Fibroblast of gingiva (primary cell): ENCODE measurements around the gene LMBRD1.
"Not testable (repeated sequence)": the region's sequence is repeated elsewhere in the genome, so short reads cannot be mapped to it uniquely, and the experiment has no call there.

ENCODE experiments used
- DNase-seq: peaks from one replicate; pipeline ENCODE4 v3.0.0-alpha.2; 2011; ENCODE audit warnings: low read depth

The LMBRD1 gene

DNA sequence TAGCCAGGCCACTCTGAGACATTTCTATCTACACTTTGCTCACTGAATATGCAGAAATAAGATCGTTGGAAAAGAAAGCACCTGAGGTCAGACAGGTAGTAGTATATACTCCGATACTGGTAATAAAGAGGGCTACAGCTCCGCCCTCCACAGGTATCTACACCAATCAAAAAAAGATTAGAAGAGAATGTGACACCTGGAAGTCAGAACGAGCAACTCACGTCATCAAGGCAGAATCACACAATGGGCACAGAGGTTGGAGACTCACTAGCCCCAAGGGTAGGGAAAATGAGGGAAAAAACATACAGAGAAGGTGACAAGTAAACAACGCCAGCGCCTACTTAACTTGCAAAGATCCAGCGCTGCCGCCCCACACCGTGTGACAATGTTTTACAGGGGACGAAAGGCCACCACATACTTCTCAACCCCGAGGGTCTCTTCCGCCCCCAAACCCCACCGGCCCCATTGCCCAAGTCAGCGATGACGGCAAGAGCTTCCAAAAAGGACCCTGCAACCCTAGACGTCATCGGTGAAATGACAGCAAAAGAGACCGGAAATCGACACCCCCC lies 653 bp downstream of the LMBRD1 start:
- peak; percentile 22 for DNase-seq

GRCh38 chr6:69795469-69796072 lies 1.2 kb downstream of the LMBRD1 start:
- no peak for DNase-seq

DNA sequence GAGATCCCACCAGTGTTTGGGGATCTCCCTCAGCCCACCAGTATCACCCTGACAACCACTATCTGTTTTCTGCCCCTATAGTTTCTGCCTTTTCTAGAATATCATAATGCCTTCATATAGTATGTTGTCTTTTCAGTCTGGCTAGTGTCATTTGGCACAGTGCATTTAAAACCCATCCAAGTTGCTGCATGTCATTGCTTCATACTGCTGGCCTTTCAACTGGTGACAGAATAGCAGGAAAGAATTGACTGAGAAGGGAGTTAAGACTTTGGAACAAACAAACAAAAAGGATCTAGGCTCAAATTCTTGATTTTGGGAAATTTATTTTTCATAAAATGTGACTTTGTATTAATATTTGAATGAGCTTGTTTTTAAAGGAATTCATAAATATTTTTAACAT lies 4.5 kb downstream of the LMBRD1 start:
- DNase-seq: peak; percentile 31

DNA sequence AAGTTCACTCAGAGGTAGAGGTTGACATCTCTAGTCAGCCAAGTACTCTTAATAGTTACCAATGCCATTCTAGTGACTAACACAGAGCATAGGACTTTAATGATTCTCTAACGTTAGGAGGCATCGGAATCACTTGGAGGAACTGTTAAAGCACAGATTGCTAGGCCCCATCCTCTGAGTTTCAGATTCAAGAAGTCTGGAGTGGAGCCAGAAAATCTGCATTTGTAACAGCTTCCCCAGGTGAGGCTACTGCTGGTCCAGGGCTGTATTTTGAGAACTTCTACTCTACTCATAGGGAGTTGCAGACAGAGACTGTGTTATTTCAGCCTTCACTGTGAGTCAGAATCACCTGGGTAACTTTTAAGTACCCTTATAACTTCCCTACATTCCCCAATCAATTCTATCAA lies 5.7 kb downstream of the LMBRD1 start:
- DNase-seq: no peak

GRCh38 chr6:69790629-69791028 lies 6.2 kb downstream of the LMBRD1 start:
- no peak for DNase-seq

- DNase-seq: no peak
Measured at GRCh38 chr6:69789578-69789977, 7.2 kb downstream of the LMBRD1 start.

- not testable (repeated sequence) for DNase-seq
Measured at GRCh38 chr6:69787436-69787835, 9.4 kb downstream of the LMBRD1 start.

GRCh38 chr6:69785697-69786096 lies 11.1 kb downstream of the LMBRD1 start:
- no peak for DNase-seq

GRCh38 chr6:69784595-69785377 lies 12.0 kb downstream of the LMBRD1 start:
- no peak for DNase-seq

GRCh38 chr6:69783108-69783507 lies 13.7 kb downstream of the LMBRD1 start:
- DNase-seq: no peak

DNA sequence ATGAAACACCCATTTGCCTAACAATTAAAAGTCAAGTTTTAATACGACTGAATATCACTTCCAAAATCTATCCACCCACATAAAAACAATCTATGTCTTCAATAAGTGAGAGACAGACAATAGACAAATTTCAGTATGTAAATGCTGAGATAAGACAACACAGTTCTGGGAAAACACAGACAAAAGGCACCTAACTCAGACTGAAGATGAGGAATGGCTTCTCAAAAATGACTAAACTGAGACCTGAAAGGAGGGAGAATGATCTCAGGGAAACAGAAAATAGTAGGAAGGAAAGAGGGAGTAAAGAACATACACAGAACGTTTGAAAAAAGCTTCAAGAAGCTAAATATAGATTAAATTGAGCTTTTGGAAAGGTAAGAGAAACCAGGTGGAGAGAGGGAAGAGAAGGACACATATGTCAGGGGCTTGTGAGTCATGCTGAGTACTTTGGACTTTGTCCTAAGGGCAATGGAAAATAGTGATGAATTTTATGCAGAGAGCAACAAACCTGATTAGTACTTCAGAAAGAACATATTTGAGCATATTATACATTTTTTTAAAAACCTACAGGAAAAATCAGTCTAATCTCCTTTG lies 16.1 kb downstream of the LMBRD1 start:
- no peak for DNase-seq

- no peak for DNase-seq
Measured at GRCh38 chr6:69775941-69776340, 20.9 kb downstream of the LMBRD1 start.

DNA sequence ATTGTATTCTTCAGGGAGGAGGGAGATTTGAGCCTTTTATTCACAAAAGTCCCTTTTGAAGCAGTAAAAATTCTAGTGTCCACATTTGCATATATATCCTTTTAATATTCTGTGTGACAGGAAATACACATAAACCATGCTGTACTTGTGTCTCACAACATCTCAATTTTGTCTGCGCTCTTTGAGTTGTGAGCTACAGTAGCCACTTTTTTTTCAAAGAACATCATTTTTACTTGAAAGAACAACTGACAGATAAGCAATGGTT lies 21.3 kb downstream of the LMBRD1 start:
- DNase-seq: no peak

DNA sequence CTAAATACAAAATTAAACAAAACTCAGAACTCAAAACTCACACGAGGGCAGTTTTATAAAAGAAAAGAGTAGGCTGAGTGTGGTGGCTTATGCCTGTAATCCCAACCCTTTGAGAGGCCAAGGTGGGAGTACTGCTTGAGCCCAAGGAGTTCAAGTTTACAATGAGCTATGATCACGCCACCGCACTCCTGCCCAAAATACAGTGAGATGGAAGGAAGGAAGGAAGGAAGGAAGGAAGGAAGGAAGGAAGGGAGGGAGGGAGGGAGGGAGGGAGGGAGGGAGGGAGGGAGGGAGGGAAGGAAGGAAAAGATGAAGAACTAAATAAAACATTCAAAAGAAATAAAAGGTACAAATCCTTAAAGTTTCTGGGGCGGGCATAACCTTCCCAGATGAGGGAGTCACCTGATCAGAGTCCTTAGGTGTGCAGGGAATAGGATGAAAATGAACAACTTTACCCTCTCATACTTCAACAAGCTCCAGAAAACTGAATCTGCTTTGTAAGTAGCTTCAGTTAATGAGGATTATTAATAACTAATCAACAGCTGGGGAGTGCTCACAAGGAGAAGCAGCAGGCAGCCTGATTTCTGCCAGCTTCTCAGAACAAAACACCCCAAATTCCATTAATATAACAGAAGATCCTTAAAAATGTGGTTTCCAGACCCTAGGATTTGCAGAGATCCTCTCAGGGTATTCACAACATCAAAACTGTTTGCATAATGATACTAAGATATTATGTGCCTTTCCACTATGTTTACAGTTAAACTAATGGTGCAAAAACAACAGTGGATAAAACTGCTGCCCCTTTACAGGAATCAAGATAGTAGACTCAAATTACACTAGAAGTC lies 21.8 kb downstream of the LMBRD1 start:
- no peak for DNase-seq

DNA sequence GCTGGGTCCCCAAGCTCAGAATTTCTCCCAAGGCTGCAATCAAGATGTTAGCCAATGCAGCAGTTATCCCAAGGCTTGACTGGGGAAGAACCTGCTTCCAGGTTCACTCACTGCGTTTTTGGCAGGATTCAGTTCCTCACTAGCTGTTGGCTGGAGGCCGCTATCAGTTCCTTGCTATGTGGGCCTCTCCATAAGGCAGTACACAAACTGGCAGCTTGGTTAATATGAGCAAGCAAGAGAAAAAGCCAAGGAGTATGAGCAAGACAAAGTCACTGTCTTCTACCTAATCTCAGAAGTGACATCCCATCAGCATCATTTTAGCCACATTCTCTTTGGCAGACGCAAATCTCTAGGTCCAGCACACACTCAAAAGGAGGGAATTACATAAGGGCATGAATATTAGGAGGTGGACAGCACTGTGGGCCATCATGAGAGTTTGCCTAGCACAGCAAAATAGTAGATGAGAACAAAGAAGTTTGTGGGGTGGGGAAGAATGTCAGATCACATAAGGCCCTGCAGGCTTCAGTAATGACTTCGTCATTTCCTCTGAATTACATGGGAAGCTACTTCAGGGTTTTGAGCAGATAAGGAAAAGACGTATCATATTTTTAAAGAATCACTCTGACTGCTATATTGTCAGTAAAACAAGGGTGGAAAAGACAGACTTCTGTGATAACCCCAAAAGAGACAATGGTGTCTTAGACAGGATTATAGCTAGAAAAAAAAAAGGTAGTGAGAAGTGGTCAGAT lies 25.5 kb downstream of the LMBRD1 start:
- no peak for DNase-seq

GRCh38 chr6:69768664-69769063 lies 28.1 kb downstream of the LMBRD1 start:
- DNase-seq: no peak

DNA sequence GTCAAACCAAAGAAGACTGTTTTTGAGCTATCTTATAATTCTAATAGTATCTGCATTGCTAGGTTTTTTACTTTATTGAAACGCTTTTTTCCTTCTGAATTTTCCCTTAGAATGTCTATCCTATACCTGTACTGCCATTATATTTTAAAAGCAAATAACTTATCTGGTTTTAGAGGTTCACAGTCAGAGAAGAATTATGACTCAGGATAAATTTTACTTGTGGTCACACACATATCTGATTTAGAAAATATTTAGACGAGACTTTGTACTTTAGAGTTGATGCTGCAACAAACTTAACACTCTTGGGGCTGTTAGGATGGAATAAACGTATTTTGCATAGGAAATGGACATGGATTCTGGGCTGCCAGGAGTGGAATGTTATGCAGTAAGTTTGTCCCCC lies 33.0 kb downstream of the LMBRD1 start:
- no peak for DNase-seq

- no peak for DNase-seq
Measured at GRCh38 chr6:69761853-69762252, 35.0 kb downstream of the LMBRD1 start.

DNA sequence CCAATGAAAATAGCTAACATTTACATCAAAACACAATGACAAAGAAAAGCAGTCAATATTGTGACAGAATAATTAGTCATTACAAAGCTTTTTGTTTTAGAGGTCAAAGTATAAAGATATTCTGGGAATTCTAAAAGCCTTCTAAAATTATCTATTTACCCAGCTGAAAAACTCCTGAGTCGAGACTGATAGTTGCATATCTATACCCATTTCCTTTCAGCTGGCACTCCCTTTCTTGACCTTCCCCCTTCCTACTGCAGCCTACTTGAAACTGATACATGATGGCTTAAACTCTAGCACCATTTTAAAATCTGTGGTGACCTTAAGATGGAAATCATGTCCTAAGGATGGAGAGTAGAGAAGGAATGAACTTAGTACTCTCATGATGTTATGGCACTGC lies 38.6 kb downstream of the LMBRD1 start:
- DNase-seq: no peak

- DNase-seq: no peak
Measured at GRCh38 chr6:69756907-69757306, 39.9 kb downstream of the LMBRD1 start.

- DNase-seq: no peak
Measured at GRCh38 chr6:69756366-69756765, 40.4 kb downstream of the LMBRD1 start.

- DNase-seq: no peak
Measured at GRCh38 chr6:69735027-69735426, 61.8 kb downstream of the LMBRD1 start.
